SK-N-SH (cell line): Measurements from ENCODE around the gene ICE1. TPM values are rescaled to one million over a fixed set of nuclear protein-coding genes. Genes with fewer than 3 reads are reported as not detected.

Source experiments
- CTCF ChIA-PET: fragments of 300-600, 350-600 bp; formaldehyde crosslinking; extraction: SDS; loops from one replicate; lab custom pipeline; 2021; lab: Yijun Ruan, JAX
- POLR2A ChIA-PET: fragments of 350-600 bp; sonication (Branson Sonifier 250); formaldehyde crosslinking; extraction: SDS; loops from one replicate; lab custom pipeline; 2020; ENCODE audit warnings: antibody characterized with exemption, inconsistent platforms; lab: Yijun Ruan, JAX
- DNase-seq: peaks from one replicate; pipeline ENCODE4 v3.0.0; 2012
- H2AFZ ChIP-seq: fragments of 200-600 bp; sonication (generic); 2 replicates; pipeline ENCODE4 v1.8.1; 2016; ENCODE audit warnings: antibody characterized with exemption, mild to moderate bottlenecking, low read depth
- H3F3A ChIP-seq: fragments of 200-600 bp; sonication (generic); replicated peaks from 2 replicates; pipeline ENCODE3; 2016; ENCODE audit warnings: antibody characterized with exemption, mild to moderate bottlenecking; ENCODE audit not compliant: insufficient read depth
- H3K27ac ChIP-seq, 2 experiments: fragments of 200-500 bp in 1 of 2; fragments of 200-600 bp in 1 of 2; sonication (Bioruptor generic) in 1 of 2; sonication (generic), shearing (Covaris generic) in 1 of 2; 2 replicates each; pipeline versions ENCODE4 v1.5.1 to v1.6.1; 2014 to 2016; ENCODE audit warnings: low read depth in 2 of 2, inconsistent platforms in 1 of 2, low read length in 1 of 2, mild to moderate bottlenecking in 1 of 2, mixed read lengths in 1 of 2
- H3K27me3 ChIP-seq: fragments of 200-600 bp; sonication (generic), shearing (Covaris generic); 2 replicates; pipeline ENCODE4 v1.6.1; 2016; ENCODE audit warnings: mixed run types; ENCODE audit not compliant: insufficient read depth
- H3K36me3 ChIP-seq, 2 experiments: fragments of 200-500 bp in 1 of 2; fragments of 200-600 bp in 1 of 2; sonication (Bioruptor generic) in 1 of 2; sonication (generic) in 1 of 2; replicated peaks in 1 of 2; 2 replicates each; pipeline versions ENCODE3 to v1.5.1; 2014 to 2016; ENCODE audit warnings: low read length in 1 of 2, mild to moderate bottlenecking in 1 of 2; ENCODE audit not compliant: insufficient read depth in 2 of 2, control insufficient read depth in 1 of 2
- H3K4me1 ChIP-seq, 2 experiments: fragments of 200-500 bp in 1 of 2; fragments of 200-600 bp in 1 of 2; sonication (Bioruptor generic) in 1 of 2; sonication (generic), shearing (Covaris generic) in 1 of 2; 2 replicates each; pipeline versions ENCODE4 v1.5.1 to v1.6.1; 2014 to 2016; ENCODE audit warnings: low read depth in 1 of 2, low read length in 1 of 2, mixed run types in 1 of 2; ENCODE audit not compliant: insufficient read depth in 2 of 2, control insufficient read depth in 1 of 2
- H3K4me2 ChIP-seq: fragments of 200-600 bp; sonication (generic), shearing (Covaris generic); 2 replicates; pipeline ENCODE4 v1.6.1; 2017; ENCODE audit warnings: mixed run types
- H3K4me3 ChIP-seq, 2 experiments: fragments of 200-500 bp in 1 of 2; fragments of 200-600 bp in 1 of 2; sonication (Bioruptor generic) in 1 of 2; sonication (generic), shearing (Covaris generic) in 1 of 2; 2 replicates each; pipeline versions ENCODE4 v1.5.1 to v1.8.1; 2014 to 2016; ENCODE audit warnings: low read depth in 2 of 2, inconsistent platforms in 1 of 2, low read length in 1 of 2, mild to moderate bottlenecking in 1 of 2, mixed read lengths in 1 of 2, moderate library complexity in 1 of 2
- H3K79me2 ChIP-seq: fragments of 200-600 bp; sonication (generic); 2 replicates; pipeline ENCODE4 v1.8.1; 2017; ENCODE audit warnings: mild to moderate bottlenecking; ENCODE audit not compliant: insufficient read depth
- H3K9ac ChIP-seq: fragments of 200-600 bp; sonication (generic); 2 replicates; pipeline ENCODE4 v1.6.1; 2017; ENCODE audit warnings: mixed run types
- H3K9me2 ChIP-seq: fragments of 200-600 bp; sonication (generic); 2 replicates; pipeline ENCODE4 v1.6.1; 2017; ENCODE audit warnings: mixed run types
- H3K9me3 ChIP-seq: fragments of 200-600 bp; sonication (generic); 2 replicates; pipeline ENCODE4 v1.6.1; 2017; ENCODE audit warnings: mixed run types, mild to moderate bottlenecking, moderate library complexity
- H4K20me1 ChIP-seq: fragments of 200-600 bp; sonication (generic); 2 replicates; pipeline ENCODE4 v1.6.1; 2017; ENCODE audit warnings: mild to moderate bottlenecking, mixed run types; ENCODE audit not compliant: insufficient read depth
- CHD2 ChIP-seq: fragments of 150-350 bp; IDR thresholded peaks from 2 replicates; pipeline ENCODE4 v1.6.1; 2018; ENCODE audit warnings: low read length; ENCODE audit not compliant: partially characterized antibody
- EP300 ChIP-seq, 2 experiments: IDR thresholded peaks; 2 replicates each; pipeline versions ENCODE4 v1.4.0 to v1.6.1; 2012; ENCODE audit warnings: borderline replicate concordance in 1 of 2, low read depth in 1 of 2, low read length in 1 of 2
- FOXJ3 ChIP-seq: sonication (generic); formaldehyde crosslinking; IDR thresholded peaks from 2 replicates; pipeline ENCODE4 v1.5.1; 2020; ENCODE audit warnings: mild to moderate bottlenecking, missing genetic modification reagents
- FOXM1 ChIP-seq: IDR thresholded peaks from 2 replicates; pipeline ENCODE4 v1.4.0; 2012; ENCODE audit warnings: low read depth, mild to moderate bottlenecking
- GATA2 ChIP-seq: sonication (generic); formaldehyde crosslinking; IDR thresholded peaks from 2 replicates; pipeline ENCODE4 v1.5.0; 2020; ENCODE audit warnings: mild to moderate bottlenecking, missing genetic modification reagents
- POLR2AphosphoS5 ChIP-seq: IDR thresholded peaks from 2 replicates; pipeline ENCODE4 v1.6.1; 2012; ENCODE audit warnings: low read depth, low read length
- RAD21 ChIP-seq: IDR thresholded peaks from 2 replicates; pipeline ENCODE4 v1.6.1; 2012; ENCODE audit warnings: mild to moderate bottlenecking, low read length
- RCOR1 ChIP-seq: fragments of 150-350 bp; IDR thresholded peaks from 2 replicates; pipeline ENCODE4 v1.6.1; 2017; ENCODE audit warnings: antibody characterized with exemption, low read length
- TCF12 ChIP-seq: IDR thresholded peaks from 2 replicates; pipeline ENCODE4 v1.4.0; 2012
- YY1 ChIP-seq: IDR thresholded peaks from 2 replicates; pipeline ENCODE4 v1.4.0; 2012; ENCODE audit warnings: low read depth, mild to moderate bottlenecking
- ZBTB33 ChIP-seq: IDR thresholded peaks from 2 replicates; pipeline ENCODE4 v1.4.0; 2012; ENCODE audit warnings: low read depth, borderline replicate concordance
- WGBS: methylation state at CpG from one replicate; pipeline ENCODE4 v1.1.6; 2017; ENCODE audit warnings: low lambda C conversion rate; 5-methylcytosine and 5-hydroxymethylcytosine counted together
- polyA plus RNA-seq, 3 experiments: library from polyadenylated mRNA; depleted of rRNA; stranded (reverse); fragments of >200 nt; gene quantifications; 2 replicates each; pipeline ENCODE4 v1.2.3, GENCODE V29; 2012

ICE1 gene
- polyA plus RNA-seq, 1 of the 3 experiments (the other 2 are of a cell fraction) = 9.4 TPM

- Histone ChIP-seq H2AFZ (peak overlapping the region; percentile 76), H3K79me2 (no peaks in the 10 kb centered on the region)
- CTCF ChIA-PET = interaction anchor here (1.0 to 1.4 kb wide), 2 partner anchors 24 to 26 kb away, joined by 3 to 4 read pairs; no protein-coding TSS in a partner anchor
Observed at GRCh38 chr5:5523066-5523505, 100.6 kb downstream of the ICE1 start.

GRCh38 chr5:5524327-5524726 lies 101.8 kb downstream of the ICE1 start:
- Histone ChIP-seq H3K27me3 (no peaks in the 10 kb centered on the region), H3K4me2 (no peak overlapping the region), H3F3A (no peaks in the 10 kb centered on the region), H4K20me1 (no peaks in the 10 kb centered on the region), H3K27ac (peak overlapping the region in 1 of 2 experiments; percentile 99; a peak in 2 of 4 replicates), H3K9me3 (no peaks in the 10 kb centered on the region; the same call in 1 of the 2 replicates), H3K9ac (no peak overlapping the region), H3K36me3 (no peaks in the 10 kb centered on the region), H3K9me2 (no peaks in the 10 kb centered on the region), H3K4me1 (peaks cover 0 to 20% of the 10 kb centered on the region in 2 experiments; a peak in 2 of 4 replicates), H3K79me2 (no peaks in the 10 kb centered on the region), H2AFZ (0 out of 2 replicates have a peak overlapping the region, but pooled peaks have one; percentile 35), H3K4me3 (no peak overlapping the region)
- peak; percentile 73 for DNase-seq
- TF ChIP-seq FOXM1 = no peak
- TF ChIP-seq EP300 (IDR thresholded peaks at IDR 0.05; ENCODE audit: borderline replicate concordance in 1 of 2, low read depth in 1 of 2, low read length in 1 of 2) = peak in 1 of 2 experiments; percentile 96; a peak in 2 of 4 replicates
- TF ChIP-seq RAD21 = peak; percentile 24; the same call in 1 of the 2 replicates
- no peak for TF ChIP-seq ZBTB33
- peak; percentile 88 for TF ChIP-seq FOXJ3 (CRISPR knock-in tag)
- 0 out of 2 replicates have a peak, but pooled peaks have one; percentile 14 for TF ChIP-seq TCF12
- peak; percentile 65 for TF ChIP-seq RCOR1
- peak; percentile 59 for TF ChIP-seq CHD2
- no peak for TF ChIP-seq POLR2AphosphoS5
- peak; percentile 89 for TF ChIP-seq GATA2 (CRISPR knock-in tag)
- WGBS = 16% methylated on average over 3 of the region's 3 CpGs
- ChIA-PET POLR2A (interaction anchor here (0.8 to 1.6 kb wide), 5 partner anchors 12 to 151 kb away, joined by 3 to 9 read pairs (median 5); no protein-coding TSS in a partner anchor), CTCF (interaction anchor here (1.0 to 1.4 kb wide), 6 partner anchors 9 to 186 kb away, joined by 3 to 7 read pairs (median 4); no protein-coding TSS in a partner anchor)

More at GRCh38 chr5:5523066-5523505, 100.6 kb downstream of the ICE1 start:
- Histone ChIP-seq H3K27me3 (no peaks in the 10 kb centered on the region), H3K9me3 (no peaks in the 10 kb centered on the region), H3F3A (no peaks in the 10 kb centered on the region)
- POLR2A ChIA-PET = interaction anchor here (1.6 kb wide), 1 partner anchor 93 kb away, joined by 5 read pairs; no protein-coding TSS in a partner anchor
- 55% methylated on average over 6 of the region's 6 CpGs for WGBS
- TF ChIP-seq YY1 = peak; percentile 84
- TF ChIP-seq EP300 (IDR thresholded peaks at IDR 0.05; ENCODE audit: borderline replicate concordance in 1 of 2, low read depth in 1 of 2, low read length in 1 of 2) = no peak
- TF ChIP-seq, all 33 proteins: peak for 1
- H3K36me3 ChIP-seq = no peaks in the 10 kb centered on the region
- no peak for DNase-seq
- no peak overlapping the region for H3K4me2 ChIP-seq
- H3K9ac ChIP-seq = no peak overlapping the region
- no peaks in the 10 kb centered on the region for H3K9me2 ChIP-seq
- H3K4me1 ChIP-seq = peaks cover 0 to 20% of the 10 kb centered on the region in 2 experiments; a peak in 2 of 4 replicates
- peak overlapping the region in 1 of 2 experiments; percentile 99; a peak in 2 of 4 replicates for H3K27ac ChIP-seq
- no peak overlapping the region for H3K4me3 ChIP-seq
- H4K20me1 ChIP-seq = no peaks in the 10 kb centered on the region
